Mammary epithelial cell (primary cell): ENCODE measurements around the gene RFNG.

Experiments used
- CTCF ChIP-seq, 2 donors: IDR thresholded peaks in 1 of 2; conservative IDR thresholded peaks in 1 of 2; 2 replicates each; pipeline ENCODE4 v1.5.1; 2011 to 2012; ENCODE audit warnings: inconsistent platforms in 2 of 2, low read length in 2 of 2, mild to moderate bottlenecking in 2 of 2, control low read depth in 1 of 2, low read depth in 1 of 2; ENCODE audit not compliant: insufficient read depth in 1 of 2; ENCODE audit errors: extremely low read depth in 1 of 2
- EZH2 ChIP-seq: IDR thresholded peaks from 2 replicates; pipeline ENCODE4 v1.6.1; 2012; ENCODE audit warnings: low read length, inconsistent platforms, borderline replicate concordance

GRCh38 chr17:82083009-82083408 lies 31.4 kb upstream of the RFNG start:
- no peak for TF ChIP-seq CTCF (conservative IDR thresholded peaks at IDR 0.05 in 1 of 2, IDR thresholded peaks at IDR 0.05 in 1 of 2; ENCODE audit: extremely low read depth in 1 of 2, insufficient read depth in 1 of 2, low read depth in 1 of 2, low read length in 2 of 2)
- TF ChIP-seq EZH2, result no peak
